RWPE1 (cell line): Measurements from ENCODE around the gene ADGRB3.

ENCODE experiments used
- CTCF ChIA-PET: fragments of 350-600 bp; sonication (Branson Sonifier 250); formaldehyde crosslinking; extraction: SDS; loops from one replicate; lab custom pipeline; 2021; lab: Yijun Ruan, JAX
- POLR2A ChIA-PET: fragments of 400-600 bp; formaldehyde crosslinking; extraction: SDS; loops from one replicate; lab custom pipeline; 2020; ENCODE audit warnings: antibody characterized with exemption; ENCODE audit not compliant: low non-redundant PET; lab: Yijun Ruan, JAX
- DNase-seq: peaks from one replicate; pipeline ENCODE4 v3.0.0; 2012; ENCODE audit warnings: low spot score
- H3K27ac ChIP-seq: fragments of 450-650 bp; 2 replicates; pipeline ENCODE4 v1.5.1; 2017
- CTCF ChIP-seq: fragments of 450-650 bp; conservative IDR thresholded peaks from 2 replicates; pipeline ENCODE4 v1.5.1; 2017; ENCODE audit warnings: low read depth, mild to moderate bottlenecking

ADGRB3 gene

GRCh38 chr6:68826501-68826900, 191.4 kb downstream of the ADGRB3 start:
- H3K27ac ChIP-seq: no peak overlapping the region
- CTCF ChIA-PET: no interaction called here
- DNase-seq: no peak
- no peak for TF ChIP-seq CTCF
- POLR2A ChIA-PET: no interaction called here

GRCh38 chr6:68834551-68834950, 199.5 kb downstream of the ADGRB3 start:
- CTCF ChIA-PET: no interaction called here

GRCh38 chr6:68838571-68838970, 203.5 kb downstream of the ADGRB3 start:
- DNase-seq: no peak
- ChIA-PET POLR2A (no interaction called here), CTCF (interaction anchor here (0.6 to 0.9 kb wide), 2 partner anchors 45 to 56 kb away, joined by 3 read pairs; no protein-coding TSS in a partner anchor)
- TF ChIP-seq CTCF: no peak
- H3K27ac ChIP-seq: no peak overlapping the region

More at GRCh38 chr6:68834551-68834950, 199.5 kb downstream of the ADGRB3 start:
- H3K27ac ChIP-seq: no peak overlapping the region
- TF ChIP-seq CTCF: no peak
- POLR2A ChIA-PET: no interaction called here
- no peak for DNase-seq

- TF ChIP-seq CTCF: no peak
- no peak overlapping the region for H3K27ac ChIP-seq
- ChIA-PET POLR2A (no interaction called here), CTCF (no interaction called here)
- no peak for DNase-seq
Measured at GRCh38 chr6:68852791-68853190, 217.7 kb downstream of the ADGRB3 start.

- no peak for DNase-seq
- TF ChIP-seq CTCF: no peak
- H3K27ac ChIP-seq: no peak overlapping the region
- POLR2A ChIA-PET: no interaction called here
- CTCF ChIA-PET: no interaction called here
Measured at GRCh38 chr6:68859233-68859632, 224.2 kb downstream of the ADGRB3 start.

GRCh38 chr6:68868646-68869045, 233.6 kb downstream of the ADGRB3 start:
- no peak overlapping the region for H3K27ac ChIP-seq
- TF ChIP-seq CTCF: no peak
- POLR2A ChIA-PET: no interaction called here
- CTCF ChIA-PET: no interaction called here
- DNase-seq: no peak

- POLR2A ChIA-PET: no interaction called here
- no peak for DNase-seq
- CTCF ChIA-PET: no interaction called here
- TF ChIP-seq CTCF: no peak
- H3K27ac ChIP-seq: no peak overlapping the region
Measured at GRCh38 chr6:68873236-68873635, 238.2 kb downstream of the ADGRB3 start.
